HG02970 (cell line): ENCODE measurements around the gene DDX31.

Source experiments
- ATAC-seq: cut with Tn5 transposase; IDR thresholded peaks from one replicate; pipeline ENCODE4 v1.9.1; 2021; ENCODE audit warnings: mild to moderate bottlenecking, moderate library complexity, moderate number of reproducible peaks; ENCODE audit not compliant: unreplicated experiment, low FRiP score

Gene DDX31

DNA sequence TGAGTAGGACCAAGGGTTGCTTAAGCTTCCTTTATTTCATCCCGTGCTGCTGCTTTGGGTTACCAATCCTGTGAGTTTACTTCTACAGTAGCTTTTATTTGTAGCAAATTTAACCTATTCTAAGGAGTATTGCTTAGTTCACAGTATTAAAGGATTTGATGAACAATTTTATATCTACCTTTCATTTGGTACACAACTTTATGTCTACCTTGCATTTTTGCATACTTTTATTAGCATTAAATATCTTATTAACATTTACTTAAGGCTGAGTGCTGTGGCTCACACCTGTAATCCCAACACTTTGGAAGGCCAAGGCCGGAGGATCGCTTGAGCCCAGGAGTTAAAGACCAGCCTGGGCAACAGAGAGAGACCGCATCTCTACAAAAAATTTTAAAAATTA lies 4.7 kb upstream of the DDX31 start:
- ATAC-seq: no peak

DNA sequence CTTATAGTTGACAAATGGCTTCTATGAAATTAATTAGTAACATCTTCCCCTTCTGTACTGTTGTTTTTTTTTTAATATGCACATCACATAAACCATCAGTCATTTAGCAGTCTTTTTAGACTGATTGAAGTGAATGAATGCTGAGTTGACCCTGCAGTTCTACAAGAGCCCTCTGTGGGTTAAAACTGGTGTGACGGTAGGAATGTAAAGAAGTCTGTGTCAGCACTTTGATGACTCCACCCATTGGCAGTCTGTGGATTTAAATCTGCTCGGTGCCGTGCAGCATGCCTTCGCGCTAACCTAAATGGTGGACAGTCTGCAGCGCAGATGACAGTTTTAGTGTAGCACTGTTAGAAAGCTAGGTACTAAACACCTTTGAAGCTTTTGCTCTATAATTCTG lies 3.6 kb upstream of the DDX31 start:
- no peak for ATAC-seq

DNA sequence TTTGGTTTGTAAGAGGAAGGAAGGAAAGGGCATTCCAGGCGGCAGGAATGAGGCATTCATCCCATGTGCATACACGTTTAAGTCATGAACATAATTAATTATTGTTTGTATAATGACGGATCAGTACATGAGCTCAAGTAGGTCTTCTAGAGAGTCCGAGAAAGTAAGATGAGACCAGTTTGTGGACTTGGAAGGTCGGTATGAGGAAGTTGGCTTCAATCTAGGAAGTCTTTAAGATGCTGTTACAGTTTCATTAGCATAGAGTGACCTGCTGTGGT lies 2.6 kb upstream of the DDX31 start:
- ATAC-seq: no peak

DNA sequence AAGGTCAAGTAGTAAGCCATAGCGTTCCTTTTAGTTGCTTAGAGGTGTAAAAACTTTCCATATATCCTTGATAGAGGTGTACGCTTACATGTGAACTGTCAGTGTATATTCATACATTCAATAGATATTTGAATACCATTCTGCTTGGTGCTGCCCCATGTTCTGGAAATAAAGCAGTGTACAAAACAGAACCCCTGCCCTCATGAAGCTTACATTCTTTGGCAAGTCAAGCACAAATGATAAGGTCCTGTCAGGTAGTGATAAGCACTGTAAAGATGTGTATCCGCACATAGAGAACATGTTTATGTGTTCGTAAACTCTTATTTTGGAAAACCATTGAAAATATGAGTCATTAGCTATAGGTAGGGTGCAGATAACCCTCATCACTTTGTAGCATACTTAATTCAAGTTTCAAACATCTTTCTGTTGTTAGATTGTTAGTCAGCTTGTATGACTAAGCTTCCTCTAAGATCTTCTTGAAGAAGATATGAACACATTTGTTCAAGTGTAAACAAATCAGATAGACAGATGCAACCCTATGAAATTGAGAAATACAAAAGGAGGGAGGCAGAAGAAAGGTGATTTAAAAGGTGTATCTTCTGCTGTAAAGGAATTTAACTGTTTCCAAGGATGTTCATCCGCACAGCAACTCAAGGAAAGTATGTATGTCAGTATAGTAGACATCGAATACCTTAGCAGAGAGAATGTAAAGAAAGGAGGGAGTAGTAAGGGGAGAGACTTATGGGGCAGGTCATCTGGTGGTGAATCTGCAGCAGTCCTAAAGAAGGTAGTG lies 2.0 kb upstream of the DDX31 start:
- ATAC-seq: no peak

DNA sequence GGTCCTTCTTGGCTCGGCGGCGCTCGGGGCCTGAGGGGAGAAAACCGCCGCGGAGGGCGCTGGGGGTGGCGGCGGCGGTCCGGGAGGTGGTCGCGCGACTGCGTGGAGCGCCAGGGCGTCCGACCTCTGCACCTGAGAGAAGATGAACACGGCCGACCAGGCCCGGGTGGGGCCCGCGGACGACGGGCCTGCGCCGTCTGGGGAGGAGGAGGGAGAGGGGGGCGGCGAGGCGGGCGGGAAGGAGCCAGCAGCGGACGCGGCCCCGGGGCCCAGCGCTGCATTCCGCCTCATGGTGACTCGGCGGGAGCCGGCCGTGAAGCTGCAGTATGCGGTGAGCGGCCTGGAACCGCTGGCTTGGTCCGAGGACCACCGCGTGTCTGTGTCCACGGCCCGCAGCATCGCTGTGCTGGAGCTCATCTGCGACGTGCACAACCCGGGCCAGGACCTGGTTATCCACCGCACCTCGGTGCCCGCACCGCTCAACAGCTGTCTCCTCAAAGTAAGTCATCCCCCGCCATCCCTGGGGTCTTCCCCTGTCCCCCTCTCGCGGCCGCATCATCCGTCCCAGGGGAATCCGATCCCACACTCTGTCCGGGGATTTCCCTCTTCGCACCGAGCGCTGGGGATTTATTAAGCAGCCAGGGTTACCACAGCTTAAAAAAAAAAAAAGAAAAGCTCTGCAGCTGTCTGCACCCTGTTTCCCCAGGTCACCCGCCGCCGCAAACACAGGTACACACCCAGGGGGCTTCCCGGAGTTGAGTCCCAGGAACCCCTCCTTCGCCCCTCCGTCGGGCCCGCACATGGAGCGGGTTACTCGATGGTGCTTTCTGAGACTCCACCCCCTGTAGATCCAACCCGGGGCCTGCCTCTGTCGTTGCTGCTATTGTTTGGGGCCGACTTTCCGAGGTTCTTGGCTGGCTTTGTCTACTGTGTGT lies 941 bp upstream of the DDX31 start, which contains the start of gene GTF3C4:
GTF3C4 (plus strand) TSS at position 8 of the 935 bp plus-strand sequence; CDS start at position 143, 135 bp downstream.
- ATAC-seq: peak; percentile 68

DNA sequence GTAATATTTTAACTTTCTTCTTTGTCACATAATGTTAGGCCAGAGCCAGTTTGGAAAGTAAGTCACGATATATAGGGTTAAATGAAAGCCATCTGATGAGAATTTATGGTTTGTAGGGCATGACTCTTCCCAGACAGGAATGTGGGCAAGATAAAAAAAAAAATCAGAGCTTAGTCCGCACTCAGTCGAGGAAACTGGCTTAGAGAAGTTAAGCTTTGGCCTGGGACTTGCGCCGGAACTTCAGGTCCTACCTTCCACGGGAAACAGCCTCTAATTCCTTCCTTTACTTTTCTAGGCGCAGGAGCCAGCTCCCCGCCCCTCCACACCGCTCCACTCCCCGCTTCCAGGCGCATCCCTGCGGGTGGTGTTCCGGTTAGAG lies 475 bp downstream of the DDX31 start:
- no peak for ATAC-seq

DNA sequence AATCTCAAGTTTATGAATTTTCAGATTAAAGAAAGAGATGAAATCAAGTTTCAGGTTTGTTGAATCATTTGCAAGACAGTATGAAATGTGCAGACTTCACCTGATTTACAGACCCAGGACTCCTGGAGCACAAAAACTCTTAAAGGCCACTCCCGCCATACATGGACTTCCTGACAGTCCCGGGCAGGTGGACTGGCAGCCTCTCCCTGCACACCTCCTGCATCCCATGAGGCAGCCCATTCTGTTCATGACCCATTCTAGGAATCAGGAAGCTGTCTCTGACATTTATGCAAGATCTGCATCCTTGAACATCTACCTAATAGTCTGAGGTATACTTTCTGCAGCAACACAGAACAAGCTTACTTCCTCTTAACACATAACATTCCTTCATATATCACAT lies 5.9 kb downstream of the DDX31 start:
- no peak for ATAC-seq

DNA sequence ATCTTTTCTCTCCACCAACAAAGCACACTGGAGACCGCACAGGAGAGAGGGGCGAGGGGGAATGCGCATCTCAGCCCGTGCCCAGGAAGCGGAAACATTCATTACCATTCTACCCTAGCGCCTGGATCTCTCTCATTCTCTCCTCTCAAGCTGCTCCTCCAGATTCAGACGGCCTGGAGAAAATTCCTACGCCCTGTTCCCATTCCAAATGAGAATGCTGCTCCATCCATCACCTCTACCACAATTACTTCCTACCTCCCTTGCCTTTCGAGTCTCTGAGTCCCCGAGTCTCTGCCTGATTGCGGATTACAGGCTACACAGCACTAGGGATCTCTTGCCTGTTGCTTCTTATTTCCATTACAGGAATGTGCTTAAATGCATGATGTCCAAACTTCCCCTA lies 6.7 kb downstream of the DDX31 start:
- no peak for ATAC-seq

DNA sequence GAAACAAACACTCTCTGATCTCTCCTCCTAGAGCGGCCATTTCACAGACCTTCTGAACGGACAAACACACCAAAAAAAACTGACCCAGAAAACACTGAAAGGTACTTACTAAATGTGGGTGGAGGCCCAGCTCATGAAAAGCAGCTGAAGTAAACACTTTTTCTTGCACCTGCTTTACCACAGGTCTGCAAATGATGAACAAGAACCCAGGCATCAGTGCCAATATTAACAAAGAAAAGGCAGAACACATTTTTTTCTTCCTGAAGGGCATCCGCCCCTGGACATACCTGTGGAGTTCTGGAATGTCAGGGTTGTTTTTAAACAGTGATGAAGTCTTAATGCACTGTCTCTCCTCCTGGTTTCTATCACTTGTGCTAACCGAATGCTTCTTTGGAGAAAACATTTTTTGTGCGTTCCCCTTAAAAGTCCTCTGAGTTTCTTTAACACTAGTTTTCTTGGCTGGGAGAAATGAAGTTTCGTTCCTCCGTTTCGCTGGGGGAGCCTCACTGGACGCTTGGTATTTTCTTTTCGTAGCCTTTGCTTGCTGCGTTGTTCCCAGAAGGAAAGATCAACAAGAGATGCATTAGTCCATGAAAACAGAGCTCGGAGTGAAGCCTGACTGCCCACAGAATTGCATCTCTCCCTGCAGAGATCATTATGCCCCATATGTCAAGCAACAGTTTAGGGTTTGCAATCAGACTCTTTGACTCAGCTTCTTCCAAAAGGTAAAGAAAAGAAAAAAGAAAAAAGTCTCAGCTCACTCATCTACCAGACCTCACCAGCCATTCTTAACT lies 7.4 kb downstream of the DDX31 start:
- ATAC-seq: no peak

DNA sequence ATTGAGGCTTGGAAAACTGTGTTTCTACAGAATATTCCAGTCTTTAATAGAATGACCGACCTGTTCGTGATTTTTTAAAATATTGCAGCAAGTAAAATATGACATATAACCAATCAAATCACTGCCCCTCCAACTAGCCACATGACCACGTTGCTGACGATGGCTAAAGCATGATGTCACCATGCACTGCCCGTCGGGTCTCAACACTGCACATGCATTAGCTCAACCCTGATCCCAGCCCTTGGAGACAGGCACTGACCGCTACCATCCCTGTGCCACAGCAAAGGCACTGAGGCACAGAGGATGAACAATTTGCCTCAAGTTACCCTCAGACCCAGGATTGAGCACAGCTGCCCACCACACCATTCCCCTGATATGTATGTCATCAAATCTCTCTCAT lies 13.5 kb downstream of the DDX31 start:
- no peak for ATAC-seq

DNA sequence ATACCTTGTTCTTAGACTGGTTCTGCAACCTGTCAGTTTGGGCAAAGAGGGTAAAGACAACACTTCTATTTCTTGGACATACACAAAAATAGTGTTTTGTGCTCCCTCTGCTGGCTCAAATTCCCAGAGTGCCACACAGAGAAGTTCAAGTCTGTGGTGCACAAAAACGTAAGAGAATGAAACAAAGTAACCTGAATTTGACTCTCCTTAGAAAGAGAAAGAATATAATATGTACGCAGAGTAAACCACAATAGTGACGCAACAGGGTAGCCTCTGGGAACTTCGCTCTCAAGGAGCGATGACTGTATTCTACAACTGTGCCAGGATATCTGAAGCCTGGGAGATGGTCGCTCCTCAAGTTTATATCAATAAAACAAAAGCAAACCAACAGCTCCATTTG lies 18.5 kb downstream of the DDX31 start:
- no peak for ATAC-seq

DNA sequence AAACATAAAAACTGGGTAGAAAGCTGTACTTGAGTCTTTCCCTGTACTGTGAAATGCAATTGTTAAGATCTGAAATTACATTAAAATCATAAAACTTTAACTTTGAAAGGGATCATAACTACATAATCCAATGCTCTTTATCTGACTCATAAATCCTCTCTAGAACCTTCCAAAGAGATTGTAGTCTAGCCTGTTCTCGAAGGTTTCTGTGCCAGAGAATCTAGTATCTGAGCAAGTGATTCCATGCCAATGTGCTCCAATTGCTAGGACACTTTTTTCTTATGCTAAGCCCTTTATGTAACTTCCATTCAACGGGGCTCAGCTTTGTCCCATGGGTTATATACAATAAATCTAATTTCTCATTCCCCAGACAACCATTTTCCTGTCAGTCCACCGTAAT lies 21.1 kb downstream of the DDX31 start:
- ATAC-seq: no peak

DNA sequence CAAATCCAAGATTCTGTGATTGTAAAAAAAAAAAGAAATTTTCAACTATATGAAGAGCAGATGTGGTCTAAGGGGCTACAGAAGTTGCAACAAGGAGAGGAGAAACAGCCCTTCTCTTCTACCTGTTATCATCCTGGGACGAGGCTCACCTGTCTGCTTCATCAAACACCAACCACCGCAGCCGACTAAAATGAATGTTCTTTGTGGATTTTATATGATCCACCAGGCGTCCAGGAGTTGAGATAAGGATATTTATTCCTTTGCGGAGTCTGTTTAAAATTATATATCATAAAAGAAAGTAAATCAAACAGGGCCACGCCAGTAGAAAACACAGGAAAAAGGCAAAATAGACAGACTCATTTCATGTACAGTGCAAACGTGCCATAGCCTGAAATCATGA lies 21.5 kb downstream of the DDX31 start:
- no peak for ATAC-seq

DNA sequence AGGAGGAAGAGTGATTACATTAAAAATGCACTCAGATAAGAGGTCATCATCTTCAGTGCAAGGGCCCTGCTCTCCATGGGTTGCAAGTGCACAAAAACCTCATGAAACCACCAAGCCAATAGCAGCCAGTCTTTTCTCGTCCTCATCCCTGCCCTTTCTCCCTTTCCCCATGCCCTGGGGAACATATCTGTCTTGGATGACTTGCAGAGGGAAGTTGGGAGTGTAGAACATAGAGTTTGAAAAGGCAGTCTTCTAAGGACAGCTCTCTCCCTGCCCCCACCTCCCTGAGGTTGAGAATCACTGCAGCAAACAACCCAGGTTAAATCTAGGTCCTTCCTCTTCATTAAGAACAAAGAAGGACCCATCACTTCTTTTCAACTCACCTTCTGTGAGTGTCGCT lies 22.0 kb downstream of the DDX31 start:
- no peak for ATAC-seq

DNA sequence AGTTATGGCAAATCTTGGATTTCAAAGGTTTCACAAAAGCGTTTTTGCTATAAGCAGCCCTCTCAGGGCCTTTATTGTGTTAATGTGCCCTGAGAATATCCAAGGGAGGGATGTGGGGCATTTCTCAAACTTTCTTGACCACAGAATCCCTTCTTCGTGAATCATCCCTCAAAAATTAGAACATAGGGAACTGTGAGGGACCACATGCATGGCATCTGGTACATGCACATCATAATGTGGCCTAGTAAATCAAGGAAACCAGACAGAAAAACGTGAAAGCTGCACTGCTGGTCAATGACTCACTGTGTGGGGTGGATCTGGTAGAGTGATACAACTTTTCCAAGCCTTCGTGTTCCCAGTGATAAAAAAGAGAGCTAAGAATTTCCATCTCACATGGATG lies 22.4 kb downstream of the DDX31 start:
- no peak for ATAC-seq

DNA sequence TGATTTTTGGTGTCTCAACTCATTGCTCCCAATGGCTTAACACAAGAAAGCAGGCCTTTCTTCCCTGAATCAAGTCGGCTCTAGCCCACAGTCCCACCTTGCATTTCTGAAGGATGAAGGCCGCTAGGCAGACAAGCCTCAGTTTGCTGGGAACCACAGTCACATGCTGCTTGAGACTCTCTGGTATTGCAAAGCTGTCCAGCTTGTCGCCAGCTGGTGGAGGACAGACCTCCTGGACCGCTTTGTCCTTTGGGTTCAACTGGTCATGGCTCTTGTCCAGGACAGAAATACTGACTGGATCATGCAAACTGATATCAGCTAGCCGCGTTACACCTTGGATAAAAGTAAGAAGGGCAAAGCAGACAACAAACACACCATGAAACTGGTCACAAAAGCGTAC lies 23.1 kb downstream of the DDX31 start:
- ATAC-seq: no peak

DNA sequence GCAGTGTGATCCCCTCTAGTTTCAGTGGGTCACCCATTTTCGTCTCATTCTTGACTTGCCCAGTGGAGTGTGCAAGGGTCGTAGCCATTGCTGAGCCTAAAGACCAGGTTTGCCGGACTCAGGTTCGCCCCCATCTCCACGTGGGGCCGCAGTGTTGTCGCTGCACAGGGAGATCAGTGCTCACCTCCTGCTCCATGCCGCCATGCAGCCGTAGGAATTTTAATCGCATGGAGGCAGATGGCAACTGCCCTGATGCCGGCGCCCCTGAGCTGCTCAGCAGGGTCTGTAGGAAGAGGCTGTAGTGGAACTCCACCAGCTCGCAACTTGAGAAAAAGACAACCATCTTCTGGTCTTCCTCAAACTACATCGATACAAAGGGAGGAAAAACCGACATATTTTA lies 24.1 kb downstream of the DDX31 start:
- no peak for ATAC-seq

DNA sequence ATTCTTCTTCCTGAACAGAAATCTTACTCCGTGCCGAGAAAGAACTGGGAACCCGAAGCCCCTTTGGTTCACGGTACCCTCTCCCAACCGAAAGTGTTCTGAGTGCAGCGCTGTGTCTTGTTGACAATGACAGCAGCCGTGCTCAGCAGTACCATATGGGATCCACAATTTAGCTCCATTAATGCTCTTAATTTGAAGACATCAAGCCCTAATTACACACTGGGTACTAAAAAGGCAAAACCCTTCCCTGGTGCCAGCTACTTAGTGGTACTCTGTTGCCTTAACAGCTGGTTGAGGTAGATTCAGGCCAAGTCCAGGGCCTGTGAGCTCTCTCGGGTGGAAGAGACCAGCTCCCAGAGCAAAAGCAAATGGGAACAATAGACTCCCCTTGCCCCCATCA lies 24.5 kb downstream of the DDX31 start:
- no peak for ATAC-seq

DNA sequence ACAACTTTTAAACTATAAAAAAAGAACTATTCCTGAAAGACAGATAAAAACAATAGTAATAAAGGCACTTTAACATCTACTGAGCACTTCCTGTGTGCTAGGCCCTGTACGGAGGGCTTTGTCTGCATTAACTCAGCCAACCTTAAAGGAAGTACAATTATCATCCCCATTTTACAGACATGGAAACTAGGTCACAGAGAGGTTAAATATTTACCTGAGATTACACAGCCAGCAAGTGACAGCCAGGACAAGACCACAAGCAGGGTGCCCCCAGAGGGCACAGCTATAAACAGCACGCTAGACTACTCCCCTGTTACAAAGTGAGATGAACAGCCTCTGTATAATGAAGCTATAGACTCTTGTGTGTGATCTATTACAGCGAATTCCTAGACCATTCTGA lies 25.5 kb downstream of the DDX31 start:
- ATAC-seq: no peak

DNA sequence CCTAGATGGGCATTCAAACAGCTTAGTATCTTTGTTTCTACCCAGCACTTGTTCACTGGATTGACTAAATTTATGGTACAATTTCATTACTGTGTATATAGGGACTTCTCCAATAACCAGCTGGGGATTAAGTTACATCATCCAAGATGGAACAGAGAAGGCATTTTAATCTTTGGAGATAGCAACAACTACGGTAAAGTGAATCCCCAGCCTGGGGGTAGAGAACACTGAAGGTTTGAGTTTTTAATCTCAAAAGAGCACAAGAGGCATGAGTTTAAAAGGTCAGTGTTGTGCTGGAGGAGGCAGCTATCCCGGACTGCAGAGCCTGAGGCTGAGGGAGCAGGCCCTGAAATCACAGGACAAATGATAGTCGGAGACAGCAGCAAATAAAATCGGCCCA lies 28.6 kb downstream of the DDX31 start:
- no peak for ATAC-seq

DNA sequence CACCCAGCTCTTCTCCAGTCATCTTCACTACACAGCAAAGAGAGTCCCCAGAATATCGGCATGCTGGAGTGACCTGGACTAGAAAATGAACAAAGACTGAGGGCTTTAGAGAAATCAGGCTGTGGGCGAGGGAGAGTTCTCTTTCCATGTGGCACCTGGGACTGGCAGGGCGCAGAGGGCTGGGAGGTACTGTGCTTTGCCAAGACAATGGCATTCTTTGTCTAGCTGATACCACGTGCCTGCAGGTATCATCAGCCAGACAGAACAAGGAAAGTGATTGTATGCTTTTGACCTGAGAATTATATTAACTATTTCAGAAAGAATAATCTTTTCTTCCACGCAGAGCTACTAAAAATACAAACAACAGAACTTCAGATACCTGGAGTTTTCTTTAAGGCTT lies 30.5 kb downstream of the DDX31 start:
- ATAC-seq: no peak
